ENCODE data around the gene FGFR1OP2. TPM values are rescaled to one million over a fixed set of nuclear protein-coding genes. Genes with fewer than 3 reads are reported as not detected.

FGFR1OP2 gene
- total and polyA plus RNA-seq, 2 experiments from 2014 or later = 35.6 to 45.0 TPM

GRCh38 chr12:26991826-26992225 lies 53.6 kb downstream of the FGFR1OP2 start:
- no peak overlapping the region for H3K4me2 ChIP-seq
- peaks cover 29% of the 10 kb centered on the region for H3K36me3 ChIP-seq (ENCODE audit: insufficient read depth)
- no peaks in the 10 kb centered on the region for H3K27me3 ChIP-seq (ENCODE audit: insufficient read depth)
- no peaks in the 10 kb centered on the region for H3K9me2 ChIP-seq (ENCODE audit: insufficient read depth)
- ATAC-seq = no peak
- H3F3A ChIP-seq (replicated peaks; ENCODE audit: low read depth) = no peaks in the 10 kb centered on the region
- Mint-ChIP-seq H3K27me3 (ENCODE audit: insufficient read depth, low read depth, poor library complexity) (no peaks in the 10 kb centered on the region), H3K4me3 (no peak overlapping the region), H3K9me3 (no peaks in the 10 kb centered on the region), H3K4me1 (no peaks in the 10 kb centered on the region), H3K27ac (no peak overlapping the region), H3K36me3 (ENCODE audit: low read depth) (peaks cover 33% of the 10 kb centered on the region)
- H2AFZ ChIP-seq = no peak overlapping the region
- no peak overlapping the region for H3K4me3 ChIP-seq
- no peaks in the 10 kb centered on the region for H3K4me1 ChIP-seq (ENCODE audit: insufficient read depth)
- H3K27ac ChIP-seq (ENCODE audit: low read depth) = no peak overlapping the region
- peaks cover 7% of the 10 kb centered on the region; the same call in 1 of the 2 replicates for H3K79me2 ChIP-seq (replicated peaks; ENCODE audit: insufficient read depth)
- H4K20me1 ChIP-seq (replicated peaks; ENCODE audit: insufficient read depth) = peaks cover 3% of the 10 kb centered on the region
- TF ChIP-seq ZNF331 (CRISPR knock-in tag; IDR thresholded peaks at IDR 0.05; ENCODE audit: low read depth) (no peak), EZH2 (IDR thresholded peaks at IDR 0.05; ENCODE audit: low read depth, unreplicated experiment) (no peak), POLR2AphosphoS5 (IDR thresholded peaks at IDR 0.05; ENCODE audit: low read depth) (no peak)
- DNase-seq (ENCODE audit: low spot score) = no peak

- H2AFZ ChIP-seq = no peak overlapping the region
- DNase-seq (ENCODE audit: low spot score) = no peak
- no peaks in the 10 kb centered on the region for H3F3A ChIP-seq (replicated peaks; ENCODE audit: low read depth)
- no peak for ATAC-seq
- H3K4me3 Mint-ChIP-seq = no peak overlapping the region
- H3K79me2 ChIP-seq (replicated peaks; ENCODE audit: insufficient read depth) = 0 out of 2 replicates have a peak, but pooled peaks cover 3% of the 10 kb centered on the region
- no peaks in the 10 kb centered on the region for H3K9me3 Mint-ChIP-seq
- H3K27ac Mint-ChIP-seq = no peak overlapping the region
- peaks cover 26% of the 10 kb centered on the region for H3K36me3 Mint-ChIP-seq (ENCODE audit: low read depth)
- no peak overlapping the region for H3K27ac ChIP-seq (ENCODE audit: low read depth)
- no peak overlapping the region for H3K4me2 ChIP-seq
- no peaks in the 10 kb centered on the region for H3K9me2 ChIP-seq (ENCODE audit: insufficient read depth)
- no peaks in the 10 kb centered on the region for H3K27me3 ChIP-seq (ENCODE audit: insufficient read depth)
- no peak overlapping the region for H3K4me3 ChIP-seq
- peaks cover 28% of the 10 kb centered on the region for H3K36me3 ChIP-seq (ENCODE audit: insufficient read depth)
- no peaks in the 10 kb centered on the region for H3K4me1 Mint-ChIP-seq
- H3K4me1 ChIP-seq (ENCODE audit: insufficient read depth) = no peaks in the 10 kb centered on the region
- peaks cover 4% of the 10 kb centered on the region for H4K20me1 ChIP-seq (replicated peaks; ENCODE audit: insufficient read depth)
- no peaks in the 10 kb centered on the region for H3K27me3 Mint-ChIP-seq (ENCODE audit: insufficient read depth, low read depth, poor library complexity)
- no peak for TF ChIP-seq ZNF462 (CRISPR knock-in tag; IDR thresholded peaks at IDR 0.05)
- no peak for TF ChIP-seq REST (IDR thresholded peaks at IDR 0.05; ENCODE audit: unreplicated experiment)
- no peak for TF ChIP-seq POLR2AphosphoS5 (IDR thresholded peaks at IDR 0.05; ENCODE audit: low read depth)
- no peak for TF ChIP-seq JUNB (IDR thresholded peaks at IDR 0.05; ENCODE audit: unreplicated experiment)
- TF ChIP-seq EZH2 (IDR thresholded peaks at IDR 0.05; ENCODE audit: low read depth, unreplicated experiment) = no peak
- no peak for TF ChIP-seq EZH2phosphoT487 (IDR thresholded peaks at IDR 0.05; ENCODE audit: unreplicated experiment)
- TF ChIP-seq ZNF114 (CRISPR knock-in tag; IDR thresholded peaks at IDR 0.05) = no peak
- no peak for TF ChIP-seq CREB1 (CRISPR knock-in tag; IDR thresholded peaks at IDR 0.05; ENCODE audit: low read depth)
- no peak for TF ChIP-seq STAT1 (IDR thresholded peaks at IDR 0.05; ENCODE audit: unreplicated experiment)
- no peak for TF ChIP-seq ETS1 (IDR thresholded peaks at IDR 0.05)
These were observed 55.8 kb downstream of the FGFR1OP2 start for GRCh38 chr12:26994109-26994508.
